Stimulated activated CD8-positive, alpha-beta memory T cell treated with anti-CD3 and anti-CD28 coated beads, Interleukin-7, amount 100 ng/mL, for 24 hours (primary cell): ENCODE data around the gene TBCB.
"Not testable (repeated sequence)": the region's sequence is repeated elsewhere in the genome, so short reads cannot be mapped to it uniquely, and the experiment has no call there.

Experiments used
- DNase-seq: peaks from one replicate; pipeline ENCODE4 v3.0.0-alpha.2; 2020; ENCODE audit warnings: low read depth

Gene TBCB

GRCh38 chr19:36101550-36102327 is 13.5 kb upstream of the TBCB start:
- DNase-seq: no peak

DNA sequence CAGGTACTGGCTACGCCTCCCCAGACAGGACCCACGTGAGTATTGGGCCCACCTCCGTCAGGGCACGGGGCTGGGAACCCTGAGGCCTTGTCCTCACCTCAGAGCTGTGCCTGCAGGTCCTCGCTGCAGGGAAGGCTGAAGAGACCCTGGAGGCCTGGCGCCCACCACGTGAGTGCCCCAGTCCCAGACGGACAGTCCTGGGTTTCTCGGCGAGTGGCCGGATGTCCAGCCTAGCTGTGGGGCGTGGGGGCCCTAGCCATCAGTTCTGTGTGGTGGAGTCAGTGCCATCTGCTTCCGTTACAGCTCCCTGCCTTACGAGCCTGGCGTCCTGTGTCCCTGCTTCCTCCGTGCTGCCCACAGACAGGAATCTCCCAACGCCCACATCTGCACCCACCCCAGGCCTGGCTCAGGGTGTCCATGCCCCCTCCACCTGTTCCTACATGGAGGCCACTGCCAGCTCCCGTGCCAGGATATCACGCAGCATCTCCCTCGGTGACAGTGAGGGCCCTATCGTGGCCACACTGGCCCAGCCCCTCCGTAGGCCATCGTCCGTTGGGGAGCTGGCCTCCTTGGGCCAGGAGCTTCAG is 12.1 kb upstream of the TBCB start:
- no peak for DNase-seq

GRCh38 chr19:36103842-36104552 is 11.3 kb upstream of the TBCB start:
- no peak for DNase-seq

DNA sequence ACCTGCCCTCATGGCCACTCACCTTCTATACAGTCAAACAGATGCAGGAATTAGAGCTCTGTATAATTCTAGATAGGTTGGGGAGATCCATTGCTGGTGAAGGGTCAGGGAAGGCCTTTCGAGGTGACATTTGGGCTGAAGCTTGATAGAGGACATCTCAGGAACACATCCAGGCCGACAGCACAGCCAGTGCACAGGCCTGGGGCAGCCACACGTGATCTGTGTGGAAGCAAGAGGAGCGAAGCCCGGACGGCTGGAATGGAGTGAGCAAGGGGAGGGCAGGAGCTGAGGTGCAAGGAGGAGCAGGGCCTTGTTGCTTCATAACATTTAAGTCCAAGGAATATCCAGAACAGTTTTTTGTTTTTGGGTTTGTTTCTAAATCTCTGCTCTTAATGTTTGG is 8.8 kb upstream of the TBCB start:
- DNase-seq: no peak

GRCh38 chr19:36106991-36107390 is 8.3 kb upstream of the TBCB start:
- DNase-seq: no peak

DNA sequence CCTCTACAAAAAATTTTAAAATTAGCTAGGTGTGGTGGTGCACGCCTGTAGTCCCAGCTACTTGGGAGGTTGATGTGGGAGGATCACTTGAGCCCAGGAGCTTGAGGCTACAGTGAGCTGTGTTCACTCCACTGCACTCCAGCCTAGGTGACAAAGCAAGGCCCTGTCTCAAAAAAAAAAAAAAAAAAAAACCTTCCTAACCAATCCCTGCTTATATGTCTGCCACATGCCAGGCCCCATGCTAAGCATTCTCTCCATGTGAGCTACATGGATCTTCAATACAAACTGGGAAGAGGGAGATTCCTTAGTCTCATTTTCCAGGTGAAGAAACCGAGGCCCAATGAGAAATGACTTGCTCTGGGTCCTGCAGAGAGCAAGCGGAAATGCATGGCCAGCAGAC is 6.6 kb upstream of the TBCB start:
- DNase-seq: no peak

DNA sequence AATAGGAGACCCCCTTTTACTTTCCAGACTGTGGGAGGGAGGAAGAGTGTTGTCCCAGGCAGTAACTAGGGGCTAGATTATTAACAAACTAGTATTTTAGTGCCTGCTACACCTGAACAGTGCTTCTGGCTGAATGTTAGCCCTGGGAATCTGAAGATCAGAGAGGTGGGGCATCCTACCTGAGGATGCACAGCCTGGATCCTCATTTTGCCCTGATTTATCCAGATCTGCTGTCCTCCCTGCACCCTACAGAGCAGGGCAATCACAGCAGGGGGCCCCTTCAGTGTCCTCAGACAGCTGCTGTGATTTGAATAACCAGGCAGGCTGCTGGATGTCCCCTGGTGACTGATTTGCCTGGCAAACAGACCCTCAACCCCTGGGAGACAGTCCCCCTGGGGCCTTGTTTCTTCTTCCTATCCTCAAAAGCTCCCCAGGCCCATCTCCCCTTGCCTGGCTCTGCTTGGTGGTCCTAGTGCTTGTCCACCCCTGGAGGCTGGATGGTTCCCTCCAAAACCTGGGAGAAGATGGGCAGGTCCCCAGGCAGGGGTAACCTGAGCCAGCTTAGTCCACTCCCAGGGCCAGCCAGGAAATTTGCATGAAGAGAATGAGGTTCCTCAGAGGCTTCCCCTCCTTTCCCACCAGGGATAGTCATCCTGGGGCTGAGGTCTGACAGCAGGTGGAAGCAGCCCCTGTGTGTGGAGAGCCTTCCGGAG is 4.6 kb upstream of the TBCB start, which contains the start of gene OVOL3:
Gene OVOL3 (plus strand): TSS at position 657 of the 713 bp plus-strand sequence. CDS start 60 bp downstream, outside the sequence.
- DNase-seq: no peak

DNA sequence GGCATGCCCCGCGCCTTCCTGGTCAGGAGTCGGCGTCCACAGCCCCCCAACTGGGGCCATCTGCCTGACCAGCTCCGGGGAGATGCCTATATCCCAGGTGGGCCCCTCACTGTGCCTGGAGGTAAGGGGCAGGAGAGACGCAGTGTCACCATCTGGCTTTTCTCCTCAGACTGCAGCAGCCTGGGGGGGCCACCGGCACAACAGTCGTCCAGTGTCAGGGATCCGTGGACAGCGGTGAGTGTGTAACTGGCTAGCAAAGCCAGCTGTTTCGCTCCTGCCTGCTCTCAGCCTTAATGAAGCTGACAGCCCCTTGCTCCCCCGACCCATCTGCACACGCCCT is 4.1 kb upstream of the TBCB start:
- DNase-seq: no peak

- DNase-seq: no peak
Observed at GRCh38 chr19:36112678-36113077, 2.6 kb upstream of the TBCB start.

- DNase-seq: no peak
Observed at GRCh38 chr19:36113425-36113824, 1.8 kb upstream of the TBCB start.

DNA sequence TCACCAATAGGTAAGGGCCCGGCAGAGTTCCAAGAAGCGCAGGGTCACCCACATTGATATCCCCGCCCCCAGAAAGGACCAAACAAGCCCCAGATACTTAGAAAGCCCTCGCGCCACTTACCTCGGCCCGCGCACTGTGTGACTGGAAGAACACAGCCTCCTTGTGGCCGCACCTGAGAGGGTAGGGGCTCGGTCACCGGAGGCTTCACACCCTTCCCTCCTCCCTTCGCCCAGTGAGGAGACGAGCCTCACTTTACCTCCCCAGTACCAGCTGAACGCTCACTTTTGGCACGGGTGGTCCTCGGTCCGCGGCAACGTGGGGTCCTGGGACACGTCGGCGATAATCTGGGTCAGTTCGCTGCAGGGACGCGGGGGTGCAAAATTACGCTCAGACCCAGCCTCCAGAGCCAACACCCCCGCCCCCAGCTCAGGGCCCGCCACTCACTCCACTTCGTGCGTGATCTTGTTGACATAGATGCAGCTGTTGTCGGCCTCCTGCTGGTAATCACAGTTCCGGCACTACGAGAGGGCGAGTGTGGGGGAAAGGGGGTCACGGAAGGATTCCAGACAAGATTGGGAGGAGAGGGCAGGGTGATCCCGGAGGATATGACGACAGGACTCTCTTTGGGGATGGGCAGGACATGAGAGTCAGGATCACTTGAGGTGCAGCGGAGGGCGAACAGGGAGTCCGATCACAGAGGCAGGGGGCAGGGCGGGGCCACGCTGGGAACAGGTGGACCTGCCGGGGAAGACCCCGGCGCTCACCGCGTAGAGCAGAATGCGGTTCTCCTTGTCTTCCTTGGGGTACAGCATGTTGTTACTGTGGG is 1.2 kb upstream of the TBCB start:
- peak; percentile 15 for DNase-seq

GRCh38 chr19:36114721-36115452 is 381 bp upstream of the TBCB start, which contains the start of gene POLR2I:
POLR2I (minus strand) TSS chr19:36114875; CDS start chr19:36114856, 19 bp downstream.
- DNase-seq: peak; percentile 99

DNA sequence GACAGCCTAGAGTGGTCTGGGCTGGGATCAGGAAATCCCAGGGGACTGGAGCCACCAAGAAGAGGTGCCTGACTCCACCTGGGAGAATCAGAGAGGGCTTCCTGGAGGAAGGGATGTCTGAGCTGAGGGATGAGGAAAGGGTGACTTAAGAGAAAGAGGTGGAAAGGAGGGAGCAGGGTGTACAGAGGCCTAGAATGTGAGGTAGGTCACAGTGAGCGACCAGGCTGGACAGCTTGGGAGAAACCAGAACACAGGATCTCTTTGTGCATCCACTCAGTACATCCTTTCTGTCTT is 1.0 kb downstream of the TBCB start:
- DNase-seq: no peak

GRCh38 chr19:36120092-36120983 is 5.1 kb downstream of the TBCB start:
- DNase-seq: no peak

DNA sequence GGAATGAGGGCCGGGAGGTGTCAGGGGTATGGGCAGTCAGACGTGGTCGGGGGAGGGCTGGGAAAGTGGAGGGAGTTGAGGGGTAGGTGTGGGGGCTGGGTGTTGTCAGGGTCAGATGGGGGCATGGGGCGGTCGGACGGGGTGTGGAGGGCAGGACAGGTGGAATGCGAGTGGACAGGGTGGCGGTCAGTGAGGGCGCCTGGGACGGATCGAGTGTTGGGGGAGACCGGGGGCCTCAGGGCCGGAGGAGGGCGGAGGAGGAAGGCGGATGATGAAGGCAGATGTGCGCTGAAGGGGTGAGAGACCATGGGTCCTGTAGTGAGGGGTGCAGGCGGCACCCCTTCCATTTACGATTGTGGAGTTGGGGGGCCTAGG is 5.7 kb downstream of the TBCB start:
- no peak for DNase-seq

DNA sequence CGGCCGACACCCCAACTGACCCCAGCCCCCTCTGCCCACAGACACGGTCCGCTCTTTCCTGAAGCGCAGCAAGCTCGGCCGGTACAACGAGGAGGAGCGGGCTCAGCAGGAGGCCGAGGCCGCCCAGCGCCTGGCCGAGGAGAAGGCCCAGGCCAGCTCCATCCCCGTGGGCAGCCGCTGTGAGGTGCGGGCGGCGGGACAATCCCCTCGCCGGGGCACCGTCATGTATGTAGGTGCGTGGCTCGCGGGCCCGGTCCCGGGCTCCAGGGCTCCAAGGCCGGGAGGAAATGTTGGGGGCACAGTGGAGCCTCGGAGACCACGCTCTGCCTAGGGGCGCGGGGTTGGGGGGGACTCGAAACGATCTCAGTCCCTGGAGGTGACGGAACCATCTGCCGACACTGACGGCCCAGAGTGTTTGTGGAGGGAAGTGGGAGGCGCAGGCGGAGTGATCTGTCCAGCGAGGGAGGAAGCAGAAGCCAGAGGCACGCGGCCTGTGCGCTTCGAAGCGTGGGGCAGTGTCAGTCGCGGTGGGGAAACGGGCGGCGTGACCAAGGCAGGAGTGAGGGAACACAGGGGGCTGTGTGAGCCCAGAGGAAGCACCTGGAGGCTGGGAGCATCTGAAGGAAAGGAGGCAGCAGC is 6.3 kb downstream of the TBCB start:
- no peak for DNase-seq

DNA sequence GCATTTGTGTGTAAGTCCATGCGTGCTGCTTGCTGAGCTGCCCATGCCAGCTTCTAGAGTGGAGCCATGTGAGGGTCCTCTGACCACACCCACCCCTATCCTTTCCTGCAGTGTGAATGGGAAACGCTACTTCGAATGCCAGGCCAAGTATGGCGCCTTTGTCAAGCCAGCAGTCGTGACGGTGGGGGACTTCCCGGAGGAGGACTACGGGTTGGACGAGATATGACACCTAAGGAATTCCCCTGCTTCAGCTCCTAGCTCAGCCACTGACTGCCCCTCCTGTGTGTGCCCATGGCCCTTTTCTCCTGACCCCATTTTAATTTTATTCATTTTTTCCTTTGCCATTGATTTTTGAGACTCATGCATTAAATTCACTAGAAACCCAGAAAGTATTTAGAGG is 10.3 kb downstream of the TBCB start:
- DNase-seq: no peak

- DNase-seq: no peak
Observed at GRCh38 chr19:36128392-36128736, 13.1 kb downstream of the TBCB start.

DNA sequence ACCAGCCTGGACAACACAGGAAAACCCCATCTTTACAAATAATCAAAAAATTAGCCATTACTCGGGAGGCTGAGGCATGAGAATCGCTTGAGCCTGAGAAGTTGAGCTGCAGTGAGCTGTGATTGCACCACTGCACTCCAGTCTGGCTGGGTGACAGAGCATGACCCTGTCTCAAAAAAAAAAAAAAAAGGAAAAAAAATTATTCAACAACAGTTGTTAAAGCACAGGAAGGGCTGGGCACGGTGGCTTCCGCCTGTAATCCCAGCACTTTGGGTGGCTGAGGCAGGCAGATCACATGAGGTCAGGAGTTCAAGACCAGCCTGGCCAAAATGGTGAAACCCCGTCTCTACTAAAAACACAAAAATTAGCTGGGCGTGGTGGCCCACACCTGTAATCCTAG is 16.0 kb downstream of the TBCB start:
- DNase-seq: not testable (repeated sequence)

- not testable (repeated sequence) for DNase-seq
Observed at GRCh38 chr19:36134867-36135266, 19.6 kb downstream of the TBCB start.
